Loucy (cell line): ENCODE data around the gene TTC31.

Experiments
- H2AFZ ChIP-seq: fragments of 200-600 bp; sonication (generic); 2 replicates; pipeline ENCODE4 v1.6.0; 2016; ENCODE audit warnings: antibody characterized with exemption, mild to moderate bottlenecking, low read length, moderate library complexity
- H3F3A ChIP-seq: fragments of 200-600 bp; 2 replicates; pipeline ENCODE4 v1.6.0; 2016; ENCODE audit warnings: antibody characterized with exemption, low read depth, mild to moderate bottlenecking
- H3K27me3 ChIP-seq: fragments of 200-600 bp; sonication (generic); 2 replicates; pipeline ENCODE4 v1.6.1; 2014; ENCODE audit warnings: low read length, mild to moderate bottlenecking; ENCODE audit not compliant: insufficient read depth, poor library complexity, severe bottlenecking
- H3K36me3 ChIP-seq: fragments of 200-600 bp; sonication (generic); 2 replicates; pipeline ENCODE4 v1.6.1; 2016; ENCODE audit warnings: low read length; ENCODE audit not compliant: insufficient read depth
- H3K4me1 ChIP-seq: fragments of 200-600 bp; sonication (generic); 2 replicates; pipeline ENCODE4 v1.5.1; 2014; ENCODE audit warnings: low read length, mild to moderate bottlenecking; ENCODE audit not compliant: insufficient read depth, poor library complexity, severe bottlenecking
- H3K4me2 ChIP-seq: fragments of 200-600 bp; sonication (generic); 2 replicates; pipeline ENCODE4 v1.6.0; 2014; ENCODE audit warnings: antibody characterized with exemption, low read length, low read depth, mild to moderate bottlenecking; ENCODE audit not compliant: poor library complexity, severe bottlenecking
- H3K4me3 ChIP-seq: fragments of 200-600 bp; sonication (generic); 2 replicates; pipeline ENCODE4 v1.5.1; 2014; ENCODE audit warnings: low read length, mild to moderate bottlenecking, mixed read lengths; ENCODE audit not compliant: poor library complexity, severe bottlenecking
- H3K79me2 ChIP-seq: fragments of 200-600 bp; sonication (generic); 2 replicates; pipeline ENCODE4 v1.6.1; 2014; ENCODE audit warnings: low read length; ENCODE audit not compliant: insufficient read depth
- H3K9ac ChIP-seq: fragments of 200-600 bp; sonication (generic); 2 replicates; pipeline ENCODE4 v1.6.0; 2014; ENCODE audit warnings: mild to moderate bottlenecking, low read depth, low read length, moderate library complexity; ENCODE audit not compliant: poor library complexity, severe bottlenecking
- H3K9me2 ChIP-seq: fragments of 200-600 bp; sonication (generic); replicated peaks from 2 replicates; pipeline ENCODE4 v1.6.1; 2016; ENCODE audit warnings: low read depth, low read length, mixed read lengths
- H3K9me3 ChIP-seq: fragments of 200-600 bp; sonication (generic); 2 replicates; pipeline ENCODE4 v1.6.1; 2014; ENCODE audit warnings: mild to moderate bottlenecking, antibody characterized with exemption, low read length, low read depth; ENCODE audit not compliant: insufficient read depth
- H4K20me1 ChIP-seq: fragments of 200-600 bp; sonication (generic); 2 replicates; pipeline ENCODE4 v1.6.0; 2014; ENCODE audit warnings: antibody characterized with exemption, low read length, mild to moderate bottlenecking; ENCODE audit not compliant: insufficient read depth, poor library complexity, severe bottlenecking
- EZH2phosphoT487 ChIP-seq: fragments of 200-600 bp; IDR thresholded peaks from 2 replicates; pipeline ENCODE4 v1.6.1; 2018; ENCODE audit warnings: antibody characterized with exemption, mild to moderate bottlenecking, moderate library complexity, borderline replicate concordance
- TF ChIP-seq, protein P1 (sequence below): fragments of 200-600 bp; sonication (generic); conservative IDR thresholded peaks from 2 replicates; pipeline ENCODE4 v1.5.1; 2014; ENCODE audit warnings: mild to moderate bottlenecking, antibody characterized with exemption, low read length

The TTC31 gene

DNA sequence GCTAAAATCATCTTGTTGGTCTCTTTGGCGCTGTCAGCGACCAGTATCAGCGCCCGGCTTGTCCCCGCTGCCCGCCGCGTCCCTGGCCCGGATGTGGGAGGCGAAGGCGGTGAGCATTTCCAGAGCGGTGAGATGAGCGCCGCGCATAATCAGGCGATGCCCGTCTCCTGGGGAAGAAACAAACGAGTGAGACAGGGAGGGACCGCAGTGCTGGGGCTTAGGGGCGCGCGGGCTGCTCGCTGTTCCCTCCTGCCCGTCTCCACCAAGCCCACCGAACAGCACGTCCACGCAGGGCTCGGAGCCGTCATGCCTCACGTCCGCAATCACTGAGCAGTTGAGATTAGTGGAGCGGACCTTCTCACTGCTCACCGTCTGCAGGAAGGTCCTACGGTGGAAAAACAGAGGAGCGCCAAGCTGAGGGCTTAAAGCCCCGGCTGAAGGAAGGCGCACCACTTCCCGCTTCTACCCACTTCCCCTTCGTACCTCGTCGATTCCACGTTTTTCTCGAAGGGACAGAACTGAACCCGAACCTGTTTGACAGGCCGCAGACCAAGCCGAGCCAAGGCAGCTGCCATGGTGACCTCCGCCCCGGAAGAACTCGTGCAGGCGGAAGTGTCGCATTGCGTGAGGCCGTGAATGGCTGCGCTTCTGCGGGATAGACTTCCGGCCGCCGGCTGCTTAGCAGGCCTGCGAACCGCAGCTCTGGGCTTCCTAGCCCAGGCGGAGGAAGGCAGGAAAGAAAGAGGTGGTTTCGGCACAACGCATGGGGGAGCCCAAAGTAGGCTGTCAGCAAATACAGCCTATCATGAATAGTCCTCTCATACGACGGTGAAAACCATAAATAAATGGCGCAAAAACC, 10.6 kb upstream of the TTC31 start, which contains the start of gene MRPL53:
TSS of gene MRPL53 (minus strand) at position 595 of the 859 bp plus-strand sequence. CDS start at position 575, 20 bp downstream.
- no peaks in the 10 kb centered on the region for H4K20me1 ChIP-seq
- H2AFZ ChIP-seq: peak within 1 kb of the TSS; percentile 87
- H3K79me2 ChIP-seq: peaks cover 14% of the 10 kb centered on the region; the same call in 1 of the 2 replicates
- no peak for TF ChIP-seq EZH2phosphoT487
- TF ChIP-seq, protein P1, sequence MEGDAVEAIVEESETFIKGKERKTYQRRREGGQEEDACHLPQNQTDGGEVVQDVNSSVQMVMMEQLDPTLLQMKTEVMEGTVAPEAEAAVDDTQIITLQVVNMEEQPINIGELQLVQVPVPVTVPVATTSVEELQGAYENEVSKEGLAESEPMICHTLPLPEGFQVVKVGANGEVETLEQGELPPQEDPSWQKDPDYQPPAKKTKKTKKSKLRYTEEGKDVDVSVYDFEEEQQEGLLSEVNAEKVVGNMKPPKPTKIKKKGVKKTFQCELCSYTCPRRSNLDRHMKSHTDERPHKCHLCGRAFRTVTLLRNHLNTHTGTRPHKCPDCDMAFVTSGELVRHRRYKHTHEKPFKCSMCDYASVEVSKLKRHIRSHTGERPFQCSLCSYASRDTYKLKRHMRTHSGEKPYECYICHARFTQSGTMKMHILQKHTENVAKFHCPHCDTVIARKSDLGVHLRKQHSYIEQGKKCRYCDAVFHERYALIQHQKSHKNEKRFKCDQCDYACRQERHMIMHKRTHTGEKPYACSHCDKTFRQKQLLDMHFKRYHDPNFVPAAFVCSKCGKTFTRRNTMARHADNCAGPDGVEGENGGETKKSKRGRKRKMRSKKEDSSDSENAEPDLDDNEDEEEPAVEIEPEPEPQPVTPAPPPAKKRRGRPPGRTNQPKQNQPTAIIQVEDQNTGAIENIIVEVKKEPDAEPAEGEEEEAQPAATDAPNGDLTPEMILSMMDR: 0 out of 2 replicates have a peak, but pooled peaks have one; percentile 10
- peaks cover 5% of the 10 kb centered on the region; the same call in 1 of the 2 replicates for H3F3A ChIP-seq
- no peaks in the 10 kb centered on the region for H3K9me3 ChIP-seq
- H3K9ac ChIP-seq: peak within 1 kb of the TSS; percentile 86
- peak within 1 kb of the TSS; percentile 92 for H3K4me2 ChIP-seq
- H3K4me1 ChIP-seq: peaks cover 16% of the 10 kb centered on the region
- H3K4me3 ChIP-seq: peak within 1 kb of the TSS; percentile 86
- no peaks in the 10 kb centered on the region for H3K9me2 ChIP-seq
- no peaks in the 10 kb centered on the region for H3K27me3 ChIP-seq
- peaks cover 6% of the 10 kb centered on the region; the same call in 1 of the 2 replicates for H3K36me3 ChIP-seq

DNA sequence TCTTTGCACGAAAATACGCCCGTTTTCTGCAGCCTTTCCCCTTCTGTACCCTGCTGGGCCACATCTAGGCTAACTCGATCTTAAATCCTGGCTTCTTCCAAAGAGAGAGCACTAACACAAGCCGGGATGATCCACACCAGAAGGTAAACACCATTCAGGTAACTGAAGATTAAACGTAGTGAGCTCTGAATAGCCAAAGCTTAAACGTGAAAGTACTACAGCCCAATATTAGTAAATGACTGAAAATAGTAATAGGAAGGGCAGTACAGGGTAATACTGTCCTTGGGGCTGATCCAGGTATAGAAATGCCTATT, 10.0 kb upstream of the TTC31 start:
- no peaks in the 10 kb centered on the region for H4K20me1 ChIP-seq

DNA sequence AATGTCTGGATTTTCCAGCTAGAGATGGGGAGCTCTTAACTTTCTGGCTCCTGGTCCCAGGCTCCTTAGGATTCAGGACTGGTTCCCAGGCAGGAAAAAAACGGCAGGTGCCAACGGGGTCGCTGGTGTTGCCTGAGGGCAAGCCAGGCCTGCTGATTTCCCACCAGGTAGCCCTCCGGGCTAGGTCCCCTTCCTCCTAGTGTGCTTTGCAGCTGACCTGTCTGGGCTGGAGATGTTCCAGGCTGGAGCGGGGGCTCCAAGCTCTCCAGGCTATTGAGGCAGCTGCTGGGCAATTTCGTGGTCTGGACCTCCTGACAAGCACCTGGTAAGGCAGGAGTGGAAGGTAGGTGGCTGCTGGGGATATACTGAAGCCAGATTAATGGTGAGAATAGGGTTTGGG, 8.4 kb upstream of the TTC31 start:
- H2AFZ ChIP-seq: no peak overlapping the region
- no peaks in the 10 kb centered on the region for H3K9me2 ChIP-seq
- peaks cover 20% of the 10 kb centered on the region for H3K4me1 ChIP-seq
- H3K4me3 ChIP-seq: no peak overlapping the region
- no peaks in the 10 kb centered on the region for H3K9me3 ChIP-seq
- H3K4me2 ChIP-seq: no peak overlapping the region
- H4K20me1 ChIP-seq: no peaks in the 10 kb centered on the region
- H3K9ac ChIP-seq: no peak overlapping the region
- H3K79me2 ChIP-seq: peaks cover 20% of the 10 kb centered on the region
- peaks cover 6% of the 10 kb centered on the region; the same call in 1 of the 2 replicates for H3K36me3 ChIP-seq
- no peaks in the 10 kb centered on the region for H3K27me3 ChIP-seq
- peaks cover 5% of the 10 kb centered on the region; the same call in 1 of the 2 replicates for H3F3A ChIP-seq
- no peak for TF ChIP-seq EZH2phosphoT487
- TF ChIP-seq, protein P1: no peak

More for the DNA sequence above, 10.0 kb upstream of the TTC31 start:
- no peaks in the 10 kb centered on the region for H3K27me3 ChIP-seq
- peaks cover 6% of the 10 kb centered on the region; the same call in 1 of the 2 replicates for H3K36me3 ChIP-seq
- H3F3A ChIP-seq: peaks cover 5% of the 10 kb centered on the region; the same call in 1 of the 2 replicates
- H3K9me3 ChIP-seq: no peaks in the 10 kb centered on the region
- peak overlapping the region; percentile 92 for H3K4me2 ChIP-seq
- H2AFZ ChIP-seq: peak overlapping the region; percentile 71
- peak overlapping the region; percentile 86 for H3K9ac ChIP-seq
- H3K4me3 ChIP-seq: peak overlapping the region; percentile 86
- peaks cover 16% of the 10 kb centered on the region for H3K4me1 ChIP-seq
- peaks cover 14% of the 10 kb centered on the region; the same call in 1 of the 2 replicates for H3K79me2 ChIP-seq
- TF ChIP-seq, protein P1: no peak
- no peak for TF ChIP-seq EZH2phosphoT487
- no peaks in the 10 kb centered on the region for H3K9me2 ChIP-seq
